Measurements from ENCODE around the gene CYP21A2.
"Not testable (repeated sequence)": the region's sequence is repeated elsewhere in the genome, so short reads cannot be mapped to it uniquely, and the experiment has no call there.

GRCh38 chr6:32039321-32040274 is 1.4 kb downstream of the CYP21A2 start:
- not testable (repeated sequence) for TF ChIP-seq CTCF (IDR thresholded peaks at IDR 0.05; ENCODE audit: poor library complexity); EZH2 (IDR thresholded peaks at IDR 0.05; ENCODE audit: borderline replicate concordance)

Data from hepatocyte (in vitro differentiated cells).